Measurements from ENCODE around the gene MIOS.

DNA sequence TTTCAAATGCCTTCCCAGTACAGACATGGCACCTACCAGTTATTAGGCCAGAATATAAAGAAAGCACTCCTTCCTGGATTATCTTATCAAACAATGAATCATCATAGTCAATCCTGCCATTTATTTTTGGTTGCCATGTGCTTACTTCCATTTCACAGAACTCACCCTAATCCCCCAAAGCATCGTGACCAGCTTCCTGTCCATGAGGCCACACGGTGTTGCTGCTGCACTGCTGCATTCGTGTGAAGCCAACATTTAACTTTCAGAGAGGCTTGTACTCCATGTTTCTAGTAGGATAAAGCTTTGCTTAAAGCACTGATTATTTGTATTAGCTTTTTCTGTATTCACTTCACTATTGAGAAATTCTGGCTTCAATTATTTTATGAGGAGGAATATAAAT, 45.4 kb upstream of the MIOS start:
- TF ChIP-seq, protein P1, sequence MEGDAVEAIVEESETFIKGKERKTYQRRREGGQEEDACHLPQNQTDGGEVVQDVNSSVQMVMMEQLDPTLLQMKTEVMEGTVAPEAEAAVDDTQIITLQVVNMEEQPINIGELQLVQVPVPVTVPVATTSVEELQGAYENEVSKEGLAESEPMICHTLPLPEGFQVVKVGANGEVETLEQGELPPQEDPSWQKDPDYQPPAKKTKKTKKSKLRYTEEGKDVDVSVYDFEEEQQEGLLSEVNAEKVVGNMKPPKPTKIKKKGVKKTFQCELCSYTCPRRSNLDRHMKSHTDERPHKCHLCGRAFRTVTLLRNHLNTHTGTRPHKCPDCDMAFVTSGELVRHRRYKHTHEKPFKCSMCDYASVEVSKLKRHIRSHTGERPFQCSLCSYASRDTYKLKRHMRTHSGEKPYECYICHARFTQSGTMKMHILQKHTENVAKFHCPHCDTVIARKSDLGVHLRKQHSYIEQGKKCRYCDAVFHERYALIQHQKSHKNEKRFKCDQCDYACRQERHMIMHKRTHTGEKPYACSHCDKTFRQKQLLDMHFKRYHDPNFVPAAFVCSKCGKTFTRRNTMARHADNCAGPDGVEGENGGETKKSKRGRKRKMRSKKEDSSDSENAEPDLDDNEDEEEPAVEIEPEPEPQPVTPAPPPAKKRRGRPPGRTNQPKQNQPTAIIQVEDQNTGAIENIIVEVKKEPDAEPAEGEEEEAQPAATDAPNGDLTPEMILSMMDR (IDR thresholded peaks at IDR 0.05): no peak
- TF ChIP-seq POLR2A (IDR thresholded peaks at IDR 0.05): no peak
